Stomach (tissue), 9 donors: Measurements from ENCODE around the gene DLGAP5. TPM values are rescaled to one million over a fixed set of nuclear protein-coding genes. Genes with fewer than 3 reads are reported as not detected.

Source experiments
- DNase-seq, 2 donors: peaks; one replicate each; pipeline versions ENCODE4 v3.0.0 to v3.0.0-alpha.2; 2013 to 2019
- H3K27ac ChIP-seq, 5 donors: fragments of 200-600 bp in 4 of 5; sonication (generic) in 4 of 5; one replicate each; pipeline ENCODE4 v1.5.1; 2013 to 2019; ENCODE audit warnings: mild to moderate bottlenecking in 1 of 5, moderate library complexity in 1 of 5
- H3K27me3 ChIP-seq, 3 donors: fragments of 200-600 bp; sonication (generic); one replicate each; pipeline ENCODE4 v1.5.1; 2017 to 2019; ENCODE audit warnings: mixed run types in 1 of 3
- H3K36me3 ChIP-seq, 4 donors: fragments of 200-600 bp; sonication (generic); 1 replicate in 3 of 4; 2 replicates in 1 of 4; pipeline ENCODE4 v1.5.1; 2016 to 2019
- H3K4me1 ChIP-seq, 4 donors: fragments of 200-600 bp; sonication (generic); one replicate each; pipeline ENCODE4 v1.5.1; 2016 to 2019
- H3K4me3 ChIP-seq, 4 donors: fragments of 200-600 bp; sonication (generic) in 3 of 4; one replicate each; pipeline ENCODE4 v1.5.1; 2016 to 2019; ENCODE audit warnings: mild to moderate bottlenecking in 1 of 4
- H3K9me3 ChIP-seq, 4 donors: fragments of 200-600 bp; sonication (generic); one replicate each; pipeline ENCODE4 v1.5.1; 2016 to 2019
- EP300 ChIP-seq: sonication (generic); formaldehyde crosslinking; IDR thresholded peaks from one replicate; pipeline ENCODE4 v1.6.1; 2017; ENCODE audit warnings: antibody characterized with exemption
- POLR2A ChIP-seq, 4 donors: fragments of 450-650 bp; IDR thresholded peaks; one replicate each; pipeline ENCODE4 v1.6.1; 2016; ENCODE audit warnings: antibody characterized with exemption in 4 of 4, control low read depth in 2 of 4, mild to moderate bottlenecking in 1 of 4, moderate library complexity in 1 of 4
- POLR2AphosphoS5 ChIP-seq, 3 donors: sonication (generic); formaldehyde crosslinking; IDR thresholded peaks; one replicate each; pipeline ENCODE4 v1.6.1; 2016; ENCODE audit warnings: antibody characterized with exemption in 3 of 3
- WGBS, 5 donors: extraction: QIAGEN DNeasy Blood & Tissue Kit in 3 of 5; methylation state at CpG; one replicate each; pipeline versions ENCODE4 v1.1.5 to v1.1.7; 2013 to 2018; 5-methylcytosine and 5-hydroxymethylcytosine counted together
- intact Hi-C: fragments of 100-400 bp; cut with DNase I; formaldehyde crosslinking; loops from one replicate; pipeline ENCODE4 v1.15.1; 2023; ENCODE audit warnings: low total_unique reads
- polyA plus RNA-seq, 3 donors: library from polyadenylated mRNA; stranded (reverse); fragments of 200-250 nt; gene quantifications; one replicate each; pipeline ENCODE4 v1.2.3, GENCODE V29; 2013
- total RNA-seq, 5 donors: library from RNA; depleted of rRNA; stranded (reverse); fragments of >200 nt; gene quantifications; one replicate each; pipeline versions ENCODE4 v1.1.0 to v1.2.3, GENCODE V29; 2014 to 2016
- TF ChIP-seq, protein P1 (sequence below), 7 experiments: fragments of 450-650 bp in 4 of 7; fragments of 200-600 bp in 3 of 7; sonication (generic) in 3 of 7; IDR thresholded peaks; one replicate each; pipeline ENCODE4 v1.5.1; 2016 to 2019; ENCODE audit warnings: antibody characterized with exemption in 7 of 7, control low read depth in 2 of 7, mild to moderate bottlenecking in 1 of 7
- donor health status: healthy with polysubstance abuse.
- donor health status: Bipolar disorder and iron deficiency.
- donor health status: healthy.

The DLGAP5 gene
- total and polyA plus RNA-seq, 8 donors = 0.45 to 7.7 (median 2.0) TPM

DNA sequence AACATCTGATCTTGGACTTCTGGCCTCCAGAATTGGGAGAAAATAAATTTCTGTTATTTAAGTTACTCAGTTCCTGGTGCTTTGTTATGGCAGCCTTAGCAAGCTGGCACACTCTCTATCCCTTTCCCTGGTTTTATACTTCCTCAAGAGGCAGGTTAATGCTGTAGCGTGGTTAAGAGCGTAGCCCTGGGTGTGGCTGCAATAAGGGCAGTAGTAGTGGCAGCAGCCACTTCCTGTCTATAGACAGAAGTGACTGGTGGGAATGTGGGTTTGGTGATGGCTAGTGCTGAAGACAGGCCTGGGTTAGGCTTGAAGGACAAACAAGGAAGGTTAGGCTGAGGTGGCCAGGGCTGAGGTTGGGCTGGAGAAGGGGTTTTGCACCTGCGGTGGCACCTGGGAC, 66.0 kb downstream of the DLGAP5 start:
- DNase-seq = peak; percentile 68 to 84
- Histone ChIP-seq H3K4me1 (peaks cover 28 to 88% (median 54%) of the 10 kb centered on the region in 4 donors), H3K27ac (peak overlapping the region; percentile 48 to 99 (median 60)), H3K9me3 (no peaks in the 10 kb centered on the region), H3K27me3 (no peaks in the 10 kb centered on the region), H3K4me3 (no peak overlapping the region), H3K36me3 (no peaks in the 10 kb centered on the region)
- WGBS, 5 donors = 50 to 77% (median 55%) methylated on average over 3 of the region's 3 CpGs
- TF ChIP-seq POLR2AphosphoS5 (IDR thresholded peaks at IDR 0.05) (peak in 2 of 3 donors; percentile 57 to 83), EP300 (no peak)
- intact Hi-C loops = no loop called here

DNA sequence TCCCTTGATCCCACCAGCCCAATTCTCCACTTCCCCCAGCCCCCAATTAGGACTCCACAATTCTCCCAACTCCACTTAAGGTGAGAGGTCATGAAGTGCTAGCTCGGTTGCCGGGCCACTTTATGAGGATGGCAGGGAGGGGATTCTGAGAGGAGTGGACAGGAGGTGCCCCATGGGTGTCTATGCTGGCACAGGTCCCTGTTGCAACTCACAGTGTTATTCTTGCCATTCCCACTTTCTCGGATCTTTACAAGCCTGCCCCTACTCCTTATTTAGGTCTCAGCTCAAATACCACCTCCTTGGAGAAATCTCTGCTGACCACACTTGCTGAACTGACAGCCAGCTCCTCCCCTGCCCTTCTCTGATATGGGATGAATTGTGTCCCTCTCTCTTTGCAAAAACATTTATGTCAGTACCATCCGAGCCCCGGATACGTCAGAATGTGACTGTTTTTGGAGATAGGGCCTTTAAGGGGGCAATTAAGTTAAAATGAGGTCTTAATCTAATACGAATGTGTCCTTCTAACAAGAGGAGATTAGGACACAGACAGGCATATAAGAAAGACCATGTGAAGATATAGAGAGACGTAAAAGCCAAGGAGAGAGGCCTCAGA, 66.5 kb downstream of the DLGAP5 start:
- no peak for DNase-seq

DNA sequence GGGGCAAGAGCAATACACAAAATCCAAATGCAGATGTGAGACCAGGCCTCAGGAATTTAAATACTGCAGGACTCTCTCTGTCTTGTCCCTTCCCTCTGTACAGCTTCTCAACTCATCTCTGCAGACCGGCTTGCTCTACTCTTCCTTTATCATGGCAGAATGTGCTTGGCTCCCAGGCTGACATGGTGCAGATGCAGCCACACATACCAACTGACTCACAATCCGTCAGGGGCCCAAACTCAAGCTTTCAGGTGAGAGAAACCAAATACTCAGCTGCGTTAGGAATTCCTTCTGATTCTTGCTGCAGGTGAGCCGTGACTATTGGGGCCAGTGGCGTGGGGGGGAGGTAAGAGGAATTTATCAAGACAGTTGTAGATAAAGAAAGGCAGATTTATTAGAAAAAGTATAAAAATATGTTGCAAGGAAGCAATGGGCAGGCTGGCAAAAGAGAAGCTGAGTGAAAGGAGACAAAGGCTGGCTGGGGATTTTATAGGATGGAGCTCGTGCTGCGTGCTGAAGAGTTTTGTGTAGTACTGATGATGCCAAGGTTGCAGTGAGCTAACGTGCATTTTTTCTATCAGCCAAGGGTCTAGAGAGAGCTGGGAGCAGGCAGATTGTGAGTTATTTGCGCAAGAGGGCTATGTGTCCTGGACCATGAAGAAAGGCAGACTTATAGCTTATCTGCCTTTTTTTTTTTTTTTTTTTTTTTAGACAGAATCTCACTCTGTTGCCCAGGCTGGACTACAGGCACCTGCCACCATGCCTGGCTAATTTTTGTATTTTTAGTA, 67.3 kb downstream of the DLGAP5 start:
- WGBS, 5 donors = 77 to 86% (median 84%) methylated on average over 9 of the region's 9 CpGs
- Histone ChIP-seq H3K27ac (peak overlapping the region in 3 of 5 donors; percentile 80 to 99 (median 86)), H3K4me1 (peaks cover 26 to 98% (median 62%) of the 10 kb centered on the region in 4 donors), H3K36me3 (no peaks in the 10 kb centered on the region), H3K27me3 (no peaks in the 10 kb centered on the region), H3K4me3 (no peak overlapping the region), H3K9me3 (no peaks in the 10 kb centered on the region)
- DNase-seq = no peak
- TF ChIP-seq, protein P1, sequence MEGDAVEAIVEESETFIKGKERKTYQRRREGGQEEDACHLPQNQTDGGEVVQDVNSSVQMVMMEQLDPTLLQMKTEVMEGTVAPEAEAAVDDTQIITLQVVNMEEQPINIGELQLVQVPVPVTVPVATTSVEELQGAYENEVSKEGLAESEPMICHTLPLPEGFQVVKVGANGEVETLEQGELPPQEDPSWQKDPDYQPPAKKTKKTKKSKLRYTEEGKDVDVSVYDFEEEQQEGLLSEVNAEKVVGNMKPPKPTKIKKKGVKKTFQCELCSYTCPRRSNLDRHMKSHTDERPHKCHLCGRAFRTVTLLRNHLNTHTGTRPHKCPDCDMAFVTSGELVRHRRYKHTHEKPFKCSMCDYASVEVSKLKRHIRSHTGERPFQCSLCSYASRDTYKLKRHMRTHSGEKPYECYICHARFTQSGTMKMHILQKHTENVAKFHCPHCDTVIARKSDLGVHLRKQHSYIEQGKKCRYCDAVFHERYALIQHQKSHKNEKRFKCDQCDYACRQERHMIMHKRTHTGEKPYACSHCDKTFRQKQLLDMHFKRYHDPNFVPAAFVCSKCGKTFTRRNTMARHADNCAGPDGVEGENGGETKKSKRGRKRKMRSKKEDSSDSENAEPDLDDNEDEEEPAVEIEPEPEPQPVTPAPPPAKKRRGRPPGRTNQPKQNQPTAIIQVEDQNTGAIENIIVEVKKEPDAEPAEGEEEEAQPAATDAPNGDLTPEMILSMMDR (IDR thresholded peaks at IDR 0.05) = no peak
- TF ChIP-seq POLR2AphosphoS5 (IDR thresholded peaks at IDR 0.05) (no peak), POLR2A (IDR thresholded peaks at IDR 0.05) (no peak), EP300 (no peak)
- intact Hi-C loops = no loop called here

More for the DNA sequence above, 66.5 kb downstream of the DLGAP5 start:
- TF ChIP-seq POLR2A (IDR thresholded peaks at IDR 0.05) = no peak
- no peak for TF ChIP-seq POLR2AphosphoS5 (IDR thresholded peaks at IDR 0.05)
- TF ChIP-seq EP300 = no peak
- TF ChIP-seq, protein P1 (IDR thresholded peaks at IDR 0.05) = no peak
- peak overlapping the region; percentile 48 to 99 (median 60) for H3K27ac ChIP-seq
- no peaks in the 10 kb centered on the region for H3K27me3 ChIP-seq
- WGBS, 5 donors = 82 to 87% (median 85%) methylated on average over 8 of the region's 8 CpGs
- H3K36me3 ChIP-seq = no peaks in the 10 kb centered on the region
- no peak overlapping the region for H3K4me3 ChIP-seq
- intact Hi-C loops = no loop called here
- peaks cover 26 to 89% (median 59%) of the 10 kb centered on the region in 4 donors for H3K4me1 ChIP-seq
- no peaks in the 10 kb centered on the region for H3K9me3 ChIP-seq

DNA sequence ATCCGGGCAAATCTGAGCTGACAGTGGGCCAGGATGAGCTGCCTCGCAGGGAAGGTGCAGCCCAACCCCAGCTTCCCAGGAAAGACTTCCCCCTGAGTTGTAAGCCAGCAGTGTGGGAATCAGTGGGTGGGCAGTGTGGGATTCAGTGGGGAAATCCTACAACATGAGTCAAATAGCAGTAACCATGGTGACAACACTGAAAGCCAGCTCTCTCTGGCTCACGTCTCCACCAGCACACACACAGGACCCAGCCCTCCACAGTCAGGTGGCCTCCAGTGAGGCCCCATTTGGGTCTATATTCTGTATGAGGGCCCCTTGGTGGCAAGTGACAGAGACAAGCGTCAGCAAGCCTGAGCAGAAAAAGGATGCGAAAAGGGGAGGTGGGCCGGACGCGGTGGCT, 68.3 kb downstream of the DLGAP5 start:
- H3K9me3 ChIP-seq = no peaks in the 10 kb centered on the region
- H3K27me3 ChIP-seq = no peaks in the 10 kb centered on the region
- peak in 1 of 2 donors; percentile 87 for DNase-seq
- no peak overlapping the region for H3K4me3 ChIP-seq
- peak overlapping the region; percentile 72 to 99 (median 80) for H3K27ac ChIP-seq
- TF ChIP-seq, protein P1 (IDR thresholded peaks at IDR 0.05) = no peak
- TF ChIP-seq POLR2AphosphoS5 (IDR thresholded peaks at IDR 0.05) (no peak), EP300 (no peak), POLR2A (IDR thresholded peaks at IDR 0.05) (no peak)
- H3K4me1 ChIP-seq = peaks cover 24 to 99% (median 58%) of the 10 kb centered on the region in 4 donors
- intact Hi-C loops = no loop called here
- H3K36me3 ChIP-seq = no peaks in the 10 kb centered on the region
- WGBS, 5 donors = 62 to 77% (median 67%) methylated on average over 8 of the region's 8 CpGs
